Measurements from ENCODE around the gene DIP2C. TPM values are rescaled to one million over a fixed set of nuclear protein-coding genes. Genes with fewer than 3 reads are reported as not detected.

Gene DIP2C
- total and polyA plus RNA-seq, 2 donors (not counting 1 experiment from before 2014, with no cell fraction given), result 1.3 to 1.9 TPM

DNA sequence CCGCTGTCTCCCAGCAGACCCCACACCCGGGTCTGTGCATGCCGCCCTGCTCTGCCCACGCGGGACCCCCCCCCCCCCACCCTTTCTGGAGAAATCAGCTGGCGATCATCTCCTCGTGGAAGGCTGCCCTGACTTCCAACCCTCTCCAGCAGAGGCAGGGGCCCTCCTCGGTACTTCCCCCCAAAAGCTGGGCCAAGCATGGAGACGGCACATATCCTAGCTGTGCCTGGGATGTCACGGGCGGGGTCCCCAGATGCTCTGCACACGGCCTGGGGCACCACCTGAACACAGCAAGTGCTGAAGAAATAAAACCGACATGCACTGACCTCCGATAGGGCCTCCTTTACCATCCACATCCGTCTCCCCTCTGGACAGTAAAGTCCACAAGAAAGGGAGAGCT lies 96.0 kb downstream of the DIP2C start:
- 95% methylated on average over 9 of the region's 15 CpGs for WGBS (ENCODE audit: insufficient coverage)
- Mint-ChIP-seq H3K4me3 (no peak overlapping the region), H3K27ac (no peak overlapping the region), H3K4me1 (no peaks in the 10 kb centered on the region), H3K27me3 (peaks cover 11% of the 10 kb centered on the region), H3K9me3 (ENCODE audit: insufficient read depth) (no peaks in the 10 kb centered on the region)
- intact Hi-C loops (cut with micrococcal nuclease), result no loop called here
- Histone ChIP-seq H3K4me3 (ENCODE audit: control extremely low read depth in 1 of 5, extremely low read depth in 1 of 5, insufficient read depth in 1 of 5, low read depth in 2 of 5, low read length in 4 of 5) (no peak overlapping the region), H3K27me3 (replicated peaks in 1 of 4; ENCODE audit: control extremely low read depth in 1 of 4, control insufficient read depth in 3 of 4, insufficient read depth in 4 of 4, low read length in 3 of 4) (peaks cover 0 to 4% (median 0%) of the 10 kb centered on the region in 4 experiments), H3K9me3 (ENCODE audit: control extremely low read depth in 1 of 3, control insufficient read depth in 2 of 3, insufficient read depth in 1 of 3, low read length in 2 of 3) (no peaks in the 10 kb centered on the region), H2AFZ (ENCODE audit: insufficient read depth, low read depth, low read length, poor library complexity, severe bottlenecking) (no peak overlapping the region), H3K27ac (ENCODE audit: low read length in 2 of 2) (no peak overlapping the region), H3K9ac (ENCODE audit: low read length) (no peak overlapping the region), H4K20me1 (ENCODE audit: control insufficient read depth, insufficient read depth, low read length, poor library complexity, severe bottlenecking) (no peaks in the 10 kb centered on the region), H3K4me2 (replicated peaks; ENCODE audit: low read depth, low read length, poor library complexity, severe bottlenecking) (no peak overlapping the region), H3K79me2 (ENCODE audit: control insufficient read depth, insufficient read depth, low read length) (no peaks in the 10 kb centered on the region), H3K4me1 (ENCODE audit: control insufficient read depth in 2 of 2, insufficient read depth in 2 of 2, low read length in 2 of 2) (no peaks in the 10 kb centered on the region), H3K36me3 (replicated peaks in 1 of 2; ENCODE audit: control extremely low read depth in 1 of 2, control insufficient read depth in 1 of 2, extremely low read depth in 1 of 2, insufficient read depth in 2 of 2, low read length in 1 of 2) (no peaks in the 10 kb centered on the region)
- DNase-seq, result no peak
- CTCF ChIA-PET, result no interaction called here
- TF ChIP-seq, protein P1, sequence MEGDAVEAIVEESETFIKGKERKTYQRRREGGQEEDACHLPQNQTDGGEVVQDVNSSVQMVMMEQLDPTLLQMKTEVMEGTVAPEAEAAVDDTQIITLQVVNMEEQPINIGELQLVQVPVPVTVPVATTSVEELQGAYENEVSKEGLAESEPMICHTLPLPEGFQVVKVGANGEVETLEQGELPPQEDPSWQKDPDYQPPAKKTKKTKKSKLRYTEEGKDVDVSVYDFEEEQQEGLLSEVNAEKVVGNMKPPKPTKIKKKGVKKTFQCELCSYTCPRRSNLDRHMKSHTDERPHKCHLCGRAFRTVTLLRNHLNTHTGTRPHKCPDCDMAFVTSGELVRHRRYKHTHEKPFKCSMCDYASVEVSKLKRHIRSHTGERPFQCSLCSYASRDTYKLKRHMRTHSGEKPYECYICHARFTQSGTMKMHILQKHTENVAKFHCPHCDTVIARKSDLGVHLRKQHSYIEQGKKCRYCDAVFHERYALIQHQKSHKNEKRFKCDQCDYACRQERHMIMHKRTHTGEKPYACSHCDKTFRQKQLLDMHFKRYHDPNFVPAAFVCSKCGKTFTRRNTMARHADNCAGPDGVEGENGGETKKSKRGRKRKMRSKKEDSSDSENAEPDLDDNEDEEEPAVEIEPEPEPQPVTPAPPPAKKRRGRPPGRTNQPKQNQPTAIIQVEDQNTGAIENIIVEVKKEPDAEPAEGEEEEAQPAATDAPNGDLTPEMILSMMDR (IDR thresholded peaks at IDR 0.05), result no peak
- no peak for TF ChIP-seq EZH2 (IDR thresholded peaks at IDR 0.05; ENCODE audit: borderline replicate concordance, insufficient read depth, low read depth, low read length, poor library complexity, severe bottlenecking)
- POLR2A ChIA-PET, result no interaction called here
- no peak for ATAC-seq (ENCODE audit: low read depth)

DNA sequence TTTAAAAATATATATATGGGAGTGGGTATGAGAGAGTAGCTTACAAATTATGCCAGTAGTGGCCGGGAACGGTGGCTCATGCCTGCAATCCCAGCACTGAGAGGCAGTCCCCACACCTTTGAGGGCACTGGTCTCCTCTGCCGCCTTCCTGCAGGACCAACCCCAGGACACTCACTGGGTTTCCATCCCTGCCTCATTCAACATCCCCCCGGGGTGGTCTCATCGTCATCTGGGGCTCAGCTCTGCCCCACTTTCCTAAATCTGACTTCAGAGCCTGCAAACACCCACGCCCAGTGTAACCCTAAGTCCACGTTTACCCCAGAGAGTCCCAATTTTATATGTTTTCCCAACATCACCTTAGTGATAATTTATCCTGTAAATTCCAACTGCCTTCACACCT lies 96.5 kb downstream of the DIP2C start:
- H3K9ac ChIP-seq (ENCODE audit: low read length), result no peak overlapping the region
- 95% methylated on average over 5 of the region's 7 CpGs for WGBS (ENCODE audit: insufficient coverage)
- H3K4me1 Mint-ChIP-seq, result no peaks in the 10 kb centered on the region
- no peaks in the 10 kb centered on the region for H3K9me3 ChIP-seq (ENCODE audit: control extremely low read depth in 1 of 3, control insufficient read depth in 2 of 3, insufficient read depth in 1 of 3, low read length in 2 of 3)
- no peaks in the 10 kb centered on the region for H3K79me2 ChIP-seq (ENCODE audit: control insufficient read depth, insufficient read depth, low read length)
- DNase-seq, result no peak
- no peak overlapping the region for H3K4me2 ChIP-seq (replicated peaks; ENCODE audit: low read depth, low read length, poor library complexity, severe bottlenecking)
- TF ChIP-seq, protein P1 (IDR thresholded peaks at IDR 0.05), result no peak
- TF ChIP-seq EZH2 (IDR thresholded peaks at IDR 0.05; ENCODE audit: borderline replicate concordance, insufficient read depth, low read depth, low read length, poor library complexity, severe bottlenecking), result no peak
- H3K27me3 ChIP-seq (replicated peaks in 1 of 4; ENCODE audit: control extremely low read depth in 1 of 4, control insufficient read depth in 3 of 4, insufficient read depth in 4 of 4, low read length in 3 of 4), result peaks cover 0 to 4% (median 0%) of the 10 kb centered on the region in 4 experiments
- POLR2A ChIA-PET, result no interaction called here
- H3K4me1 ChIP-seq (ENCODE audit: control insufficient read depth in 2 of 2, insufficient read depth in 2 of 2, low read length in 2 of 2), result no peaks in the 10 kb centered on the region
- H3K27ac Mint-ChIP-seq, result no peak overlapping the region
- no peak overlapping the region for H3K27ac ChIP-seq (ENCODE audit: low read length in 2 of 2)
- ATAC-seq (ENCODE audit: low read depth), result no peak
- H3K36me3 ChIP-seq (replicated peaks in 1 of 2; ENCODE audit: control extremely low read depth in 1 of 2, control insufficient read depth in 1 of 2, extremely low read depth in 1 of 2, insufficient read depth in 2 of 2, low read length in 1 of 2), result no peaks in the 10 kb centered on the region
- CTCF ChIA-PET, result no interaction called here
- H3K27me3 Mint-ChIP-seq, result peaks cover 11% of the 10 kb centered on the region
- no peak overlapping the region for H3K4me3 Mint-ChIP-seq
- no peaks in the 10 kb centered on the region for H3K9me3 Mint-ChIP-seq (ENCODE audit: insufficient read depth)
- no peaks in the 10 kb centered on the region for H4K20me1 ChIP-seq (ENCODE audit: control insufficient read depth, insufficient read depth, low read length, poor library complexity, severe bottlenecking)
- intact Hi-C loops (cut with micrococcal nuclease), result no loop called here
- H3K4me3 ChIP-seq (ENCODE audit: control extremely low read depth in 1 of 5, extremely low read depth in 1 of 5, insufficient read depth in 1 of 5, low read depth in 2 of 5, low read length in 4 of 5), result no peak overlapping the region
- H2AFZ ChIP-seq (ENCODE audit: insufficient read depth, low read depth, low read length, poor library complexity, severe bottlenecking), result no peak overlapping the region
